Measurements from ENCODE around the gene HRH3.

- TF ChIP-seq CTCF (IDR thresholded peaks at IDR 0.05; ENCODE audit: borderline replicate concordance, extremely low read depth, low read length, poor library complexity, severe bottlenecking) (no peak), EZH2 (IDR thresholded peaks at IDR 0.05; ENCODE audit: borderline replicate concordance, low read depth, low read length, severe bottlenecking) (no peak)
Observed at GRCh38 chr20:62206388-62206775, 13.7 kb downstream of the HRH3 start.
